Measurements from ENCODE around the gene PFDN4.

PFDN4 gene

DNA sequence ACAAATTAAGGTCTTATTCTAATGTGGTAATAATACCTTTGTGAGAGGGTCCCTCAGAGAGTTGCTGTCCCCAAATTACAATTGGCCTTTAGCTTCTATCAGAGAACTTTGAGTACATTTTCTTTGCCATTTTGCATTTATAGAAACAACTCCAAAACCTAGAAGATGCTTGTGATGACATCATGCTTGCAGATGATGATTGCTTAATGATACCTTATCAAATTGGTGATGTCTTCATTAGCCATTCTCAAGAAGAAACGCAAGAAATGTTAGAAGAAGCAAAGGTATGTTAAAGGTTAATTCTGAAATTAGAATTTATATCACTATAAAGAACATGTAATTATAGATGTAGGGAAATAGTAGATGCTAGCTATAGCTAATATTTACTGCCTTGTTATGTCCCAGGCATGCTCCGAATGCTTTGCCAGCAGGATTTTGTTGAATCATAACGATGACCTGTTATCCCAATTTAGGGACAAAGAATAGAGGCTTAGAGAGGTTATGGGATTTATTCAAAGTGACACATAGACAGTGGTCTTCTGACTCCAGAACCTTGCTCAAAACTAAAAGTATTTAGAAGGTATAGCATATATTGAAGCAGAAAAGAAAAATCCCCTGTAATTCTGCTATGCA lies 7.4 kb downstream of the PFDN4 start:
- Histone ChIP-seq H2BK15ac (ENCODE audit: low read length) (no peak overlapping the region), H3K9me3 (replicated peaks in 1 of 2; ENCODE audit: control insufficient read depth in 2 of 2, insufficient read depth in 1 of 2, low read depth in 1 of 2, low read length in 2 of 2) (peaks cover 0 to 4% of the 10 kb centered on the region in 2 donors), H2AFZ (ENCODE audit: low read length) (no peak overlapping the region), H3K9ac (ENCODE audit: low read depth, low read length, poor library complexity) (no peak overlapping the region), H3K4me2 (ENCODE audit: insufficient read depth, low read length, poor library complexity, severe bottlenecking) (no peak overlapping the region), H3K36me3 (replicated peaks in 1 of 2; ENCODE audit: control insufficient read depth in 2 of 2, insufficient read depth in 2 of 2, low read length in 2 of 2) (peaks cover 6 to 80% of the 10 kb centered on the region in 2 donors), H2AK5ac (ENCODE audit: low read depth, low read length) (no peak overlapping the region), H3K4me3 (ENCODE audit: low read length in 2 of 2) (no peak overlapping the region), H2BK5ac (ENCODE audit: low read length) (no peak overlapping the region), H2BK12ac (ENCODE audit: low read length) (no peak overlapping the region), H3K14ac (ENCODE audit: low read length) (no peak overlapping the region), H4K8ac (ENCODE audit: low read depth, low read length) (no peak overlapping the region), H4K91ac (ENCODE audit: low read depth, low read length, poor library complexity) (no peak overlapping the region), H3K4ac (ENCODE audit: low read length) (no peak overlapping the region), H2BK120ac (ENCODE audit: low read depth, low read length) (no peak overlapping the region), H3K27ac (replicated peaks; ENCODE audit: low read length) (no peak overlapping the region), H3K23ac (ENCODE audit: low read depth, low read length, poor library complexity) (no peak overlapping the region), H3K4me1 (ENCODE audit: control insufficient read depth in 2 of 2, insufficient read depth in 1 of 2, low read depth in 1 of 2, low read length in 2 of 2) (no peaks in the 10 kb centered on the region), H3K18ac (ENCODE audit: low read length) (no peak overlapping the region), H3K79me1 (ENCODE audit: low read depth, low read length) (peaks cover 2% of the 10 kb centered on the region), H3K27me3 (ENCODE audit: control insufficient read depth in 3 of 3, insufficient read depth in 3 of 3, low read depth in 1 of 3, low read length in 3 of 3) (no peaks in the 10 kb centered on the region)
- no CpG with 5 or more reads among the region's 3 CpGs for WGBS, 2 donors (ENCODE audit: extremely low coverage in 2 of 2, insufficient read length in 2 of 2, insufficient replicate concordance in 1 of 2)
- no peak for DNase-seq (ENCODE audit: low spot score)

DNA sequence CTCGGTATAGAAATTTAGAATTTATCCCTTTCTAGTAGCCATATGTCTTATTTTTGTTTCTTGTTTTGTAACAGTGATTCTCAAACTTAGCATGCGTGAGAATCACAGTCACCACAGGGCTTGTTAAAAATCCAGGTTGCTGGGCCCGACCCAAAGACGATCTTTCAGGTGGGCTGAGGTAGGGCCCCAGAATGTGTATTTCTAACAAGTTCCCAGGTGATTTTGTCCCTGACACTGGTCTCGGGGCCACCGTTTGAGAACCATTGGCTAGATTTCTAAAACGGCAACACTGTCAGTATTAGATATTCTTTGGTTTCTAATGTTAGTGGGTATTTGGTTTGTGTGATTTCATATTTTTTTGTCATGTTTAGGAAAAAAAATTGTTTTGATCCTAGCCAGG lies 9.9 kb downstream of the PFDN4 start:
- no peaks in the 10 kb centered on the region for H3K27me3 ChIP-seq (ENCODE audit: control insufficient read depth in 3 of 3, insufficient read depth in 3 of 3, low read depth in 1 of 3, low read length in 3 of 3)
- no peak overlapping the region for H3K27ac ChIP-seq (replicated peaks; ENCODE audit: low read length)
- no peak overlapping the region for H3K18ac ChIP-seq (ENCODE audit: low read length)
- no peak overlapping the region for H3K4me3 ChIP-seq (ENCODE audit: low read length in 2 of 2)
- H3K14ac ChIP-seq (ENCODE audit: low read length), result no peak overlapping the region
- no peak overlapping the region for H2BK120ac ChIP-seq (ENCODE audit: low read depth, low read length)
- peaks cover 2% of the 10 kb centered on the region for H3K79me1 ChIP-seq (ENCODE audit: low read depth, low read length)
- H3K4me1 ChIP-seq (ENCODE audit: control insufficient read depth in 2 of 2, insufficient read depth in 1 of 2, low read depth in 1 of 2, low read length in 2 of 2), result no peaks in the 10 kb centered on the region
- H3K9me3 ChIP-seq (replicated peaks in 1 of 2; ENCODE audit: control insufficient read depth in 2 of 2, insufficient read depth in 1 of 2, low read depth in 1 of 2, low read length in 2 of 2), result no peaks in the 10 kb centered on the region
- peaks cover 6 to 64% of the 10 kb centered on the region in 2 donors for H3K36me3 ChIP-seq (replicated peaks in 1 of 2; ENCODE audit: control insufficient read depth in 2 of 2, insufficient read depth in 2 of 2, low read length in 2 of 2)
- no peak overlapping the region for H3K23ac ChIP-seq (ENCODE audit: low read depth, low read length, poor library complexity)
- H2AFZ ChIP-seq (ENCODE audit: low read length), result no peak overlapping the region
- H3K4me2 ChIP-seq (ENCODE audit: insufficient read depth, low read length, poor library complexity, severe bottlenecking), result no peak overlapping the region
- H3K9ac ChIP-seq (ENCODE audit: low read depth, low read length, poor library complexity), result no peak overlapping the region
- H3K4ac ChIP-seq (ENCODE audit: low read length), result no peak overlapping the region
- H2BK15ac ChIP-seq (ENCODE audit: low read length), result no peak overlapping the region
- no peak overlapping the region for H4K8ac ChIP-seq (ENCODE audit: low read depth, low read length)
- no CpG with 5 or more reads among the region's 7 CpGs for WGBS, 2 donors (ENCODE audit: extremely low coverage in 2 of 2, insufficient read length in 2 of 2, insufficient replicate concordance in 1 of 2)
- H2BK5ac ChIP-seq (ENCODE audit: low read length), result no peak overlapping the region
- no peak overlapping the region for H2AK5ac ChIP-seq (ENCODE audit: low read depth, low read length)
- no peak overlapping the region for H2BK12ac ChIP-seq (ENCODE audit: low read length)
- no peak for DNase-seq (ENCODE audit: low spot score)
- H4K91ac ChIP-seq (ENCODE audit: low read depth, low read length, poor library complexity), result no peak overlapping the region

DNA sequence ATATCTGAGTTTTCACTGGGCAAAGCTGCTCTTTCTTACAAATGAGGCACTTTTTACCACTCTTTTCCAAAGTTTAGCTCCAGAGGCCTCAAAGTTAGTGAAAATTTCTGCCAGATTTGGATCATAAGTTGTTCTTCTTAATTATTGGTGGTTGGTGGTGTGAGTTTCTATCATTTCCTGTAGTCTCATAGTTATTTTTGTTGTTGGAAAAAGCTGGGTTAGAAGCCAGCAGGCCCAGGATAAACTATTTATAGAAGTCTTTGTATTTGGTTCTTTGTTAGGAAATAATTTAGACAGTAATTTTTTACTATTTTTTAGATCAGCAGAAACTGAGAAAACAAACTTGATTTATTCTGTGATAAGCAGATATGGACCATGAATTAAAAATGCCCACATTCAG lies 10.6 kb downstream of the PFDN4 start:
- Histone ChIP-seq H2AK5ac (ENCODE audit: low read depth, low read length) (no peak overlapping the region), H4K8ac (ENCODE audit: low read depth, low read length) (no peak overlapping the region), H3K4me2 (ENCODE audit: insufficient read depth, low read length, poor library complexity, severe bottlenecking) (no peak overlapping the region), H3K9ac (ENCODE audit: low read depth, low read length, poor library complexity) (no peak overlapping the region), H2BK120ac (ENCODE audit: low read depth, low read length) (no peak overlapping the region), H2BK5ac (ENCODE audit: low read length) (no peak overlapping the region), H3K9me3 (replicated peaks in 1 of 2; ENCODE audit: control insufficient read depth in 2 of 2, insufficient read depth in 1 of 2, low read depth in 1 of 2, low read length in 2 of 2) (no peaks in the 10 kb centered on the region), H4K91ac (ENCODE audit: low read depth, low read length, poor library complexity) (no peak overlapping the region), H2AFZ (ENCODE audit: low read length) (no peak overlapping the region), H2BK15ac (ENCODE audit: low read length) (no peak overlapping the region), H2BK12ac (ENCODE audit: low read length) (no peak overlapping the region), H3K23ac (ENCODE audit: low read depth, low read length, poor library complexity) (no peak overlapping the region), H3K79me1 (ENCODE audit: low read depth, low read length) (no peaks in the 10 kb centered on the region), H3K27ac (replicated peaks; ENCODE audit: low read length) (no peak overlapping the region), H3K14ac (ENCODE audit: low read length) (no peak overlapping the region), H3K36me3 (replicated peaks in 1 of 2; ENCODE audit: control insufficient read depth in 2 of 2, insufficient read depth in 2 of 2, low read length in 2 of 2) (peaks cover 6 to 62% of the 10 kb centered on the region in 2 donors), H3K18ac (ENCODE audit: low read length) (no peak overlapping the region), H3K4ac (ENCODE audit: low read length) (no peak overlapping the region), H3K27me3 (ENCODE audit: control insufficient read depth in 3 of 3, insufficient read depth in 3 of 3, low read depth in 1 of 3, low read length in 3 of 3) (no peaks in the 10 kb centered on the region), H3K4me1 (ENCODE audit: control insufficient read depth in 2 of 2, insufficient read depth in 1 of 2, low read depth in 1 of 2, low read length in 2 of 2) (no peaks in the 10 kb centered on the region), H3K4me3 (ENCODE audit: low read length in 2 of 2) (no peak overlapping the region)
- no peak for DNase-seq (ENCODE audit: low spot score)

DNA sequence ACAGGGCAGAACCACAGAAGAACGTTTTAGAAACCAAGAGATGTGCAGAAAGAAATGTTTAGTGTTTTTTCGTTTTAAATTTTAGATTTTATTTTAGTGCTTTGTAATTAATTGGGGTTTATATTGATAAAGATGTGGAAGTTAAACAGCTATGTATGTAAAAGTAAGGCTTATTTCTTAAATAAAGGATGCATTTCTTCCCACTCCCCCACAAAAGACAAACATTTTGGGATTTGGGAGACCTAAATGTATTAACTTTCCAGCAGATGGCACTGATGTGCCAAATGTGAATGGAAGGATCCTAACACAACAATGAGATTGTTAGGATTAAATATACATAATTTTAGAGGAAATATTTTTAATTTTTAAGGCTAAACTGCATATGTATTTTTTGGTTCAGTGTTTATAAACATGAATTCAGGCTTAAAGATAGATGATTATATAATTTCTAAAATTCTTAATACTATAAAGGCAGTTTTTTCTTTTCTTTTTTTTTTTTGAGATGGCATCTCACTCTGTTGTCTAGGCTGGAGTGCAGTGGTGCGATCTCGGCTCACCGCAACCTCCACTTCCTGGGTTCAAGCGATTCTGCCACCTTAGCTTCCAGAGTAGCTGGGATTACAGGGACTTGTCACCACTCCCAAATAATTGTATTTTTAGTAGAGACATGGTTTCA lies 12.0 kb downstream of the PFDN4 start:
- H3K14ac ChIP-seq (ENCODE audit: low read length), result no peak overlapping the region
- no peak overlapping the region for H2BK120ac ChIP-seq (ENCODE audit: low read depth, low read length)
- no peak overlapping the region for H3K27ac ChIP-seq (replicated peaks; ENCODE audit: low read length)
- no peak overlapping the region for H2AK5ac ChIP-seq (ENCODE audit: low read depth, low read length)
- 100% methylated on average over 1 of the region's 6 CpGs; no CpG with 5 or more reads in 1 of the 2 donors for WGBS, 2 donors (ENCODE audit: extremely low coverage in 2 of 2, insufficient read length in 2 of 2, insufficient replicate concordance in 1 of 2)
- H3K4me1 ChIP-seq (ENCODE audit: control insufficient read depth in 2 of 2, insufficient read depth in 1 of 2, low read depth in 1 of 2, low read length in 2 of 2), result no peaks in the 10 kb centered on the region
- no peak overlapping the region for H3K4ac ChIP-seq (ENCODE audit: low read length)
- H2BK15ac ChIP-seq (ENCODE audit: low read length), result no peak overlapping the region
- no peak overlapping the region for H2BK12ac ChIP-seq (ENCODE audit: low read length)
- no peaks in the 10 kb centered on the region for H3K79me1 ChIP-seq (ENCODE audit: low read depth, low read length)
- no peak overlapping the region for H4K8ac ChIP-seq (ENCODE audit: low read depth, low read length)
- H3K18ac ChIP-seq (ENCODE audit: low read length), result no peak overlapping the region
- H3K9me3 ChIP-seq (replicated peaks in 1 of 2; ENCODE audit: control insufficient read depth in 2 of 2, insufficient read depth in 1 of 2, low read depth in 1 of 2, low read length in 2 of 2), result no peaks in the 10 kb centered on the region
- H3K27me3 ChIP-seq (ENCODE audit: control insufficient read depth in 3 of 3, insufficient read depth in 3 of 3, low read depth in 1 of 3, low read length in 3 of 3), result no peaks in the 10 kb centered on the region
- no peak overlapping the region for H2AFZ ChIP-seq (ENCODE audit: low read length)
- no peak overlapping the region for H3K23ac ChIP-seq (ENCODE audit: low read depth, low read length, poor library complexity)
- peaks cover 6 to 56% of the 10 kb centered on the region in 2 donors for H3K36me3 ChIP-seq (replicated peaks in 1 of 2; ENCODE audit: control insufficient read depth in 2 of 2, insufficient read depth in 2 of 2, low read length in 2 of 2)
- no peak overlapping the region for H3K4me3 ChIP-seq (ENCODE audit: low read length in 2 of 2)
- H3K9ac ChIP-seq (ENCODE audit: low read depth, low read length, poor library complexity), result no peak overlapping the region
- no peak for DNase-seq (ENCODE audit: low spot score)
- no peak overlapping the region for H4K91ac ChIP-seq (ENCODE audit: low read depth, low read length, poor library complexity)
- no peak overlapping the region for H3K4me2 ChIP-seq (ENCODE audit: insufficient read depth, low read length, poor library complexity, severe bottlenecking)
- H2BK5ac ChIP-seq (ENCODE audit: low read length), result no peak overlapping the region
